GM13976 (cell line): ENCODE data around the gene PGLYRP2.

Experiments
- DNase-seq: peaks from one replicate; pipeline ENCODE4 v3.0.0; 2012; ENCODE audit warnings: low spot score
- CTCF ChIP-seq: IDR thresholded peaks from 2 replicates; pipeline ENCODE4 v1.5.1; 2012; ENCODE audit warnings: borderline replicate concordance, mild to moderate bottlenecking; ENCODE audit not compliant: insufficient read depth; ENCODE audit errors: extremely low read depth, missing control alignments, control extremely low read depth
- in situ Hi-C: fragments of 300-500 bp; cut with MboI; formaldehyde crosslinking; loops from one replicate; pipeline ENCODE4 v1.12.0; 2022; ENCODE audit warnings: low sequenced_read_pairs, mixed read lengths, inconsistent platforms; ENCODE audit not compliant: unreplicated experiment

PGLYRP2 gene

GRCh38 chr19:15432629-15433518 lies 46.4 kb downstream of the PGLYRP2 start:
- in situ Hi-C loops = no loop called here

GRCh38 chr19:15432018-15432494 lies 47.2 kb downstream of the PGLYRP2 start:
- no peak for TF ChIP-seq CTCF
- in situ Hi-C loops = no loop called here
- peak; percentile 66 for DNase-seq

More at GRCh38 chr19:15432629-15433518, 46.4 kb downstream of the PGLYRP2 start:
- DNase-seq = peak; percentile 99
- no peak for TF ChIP-seq CTCF

DNA sequence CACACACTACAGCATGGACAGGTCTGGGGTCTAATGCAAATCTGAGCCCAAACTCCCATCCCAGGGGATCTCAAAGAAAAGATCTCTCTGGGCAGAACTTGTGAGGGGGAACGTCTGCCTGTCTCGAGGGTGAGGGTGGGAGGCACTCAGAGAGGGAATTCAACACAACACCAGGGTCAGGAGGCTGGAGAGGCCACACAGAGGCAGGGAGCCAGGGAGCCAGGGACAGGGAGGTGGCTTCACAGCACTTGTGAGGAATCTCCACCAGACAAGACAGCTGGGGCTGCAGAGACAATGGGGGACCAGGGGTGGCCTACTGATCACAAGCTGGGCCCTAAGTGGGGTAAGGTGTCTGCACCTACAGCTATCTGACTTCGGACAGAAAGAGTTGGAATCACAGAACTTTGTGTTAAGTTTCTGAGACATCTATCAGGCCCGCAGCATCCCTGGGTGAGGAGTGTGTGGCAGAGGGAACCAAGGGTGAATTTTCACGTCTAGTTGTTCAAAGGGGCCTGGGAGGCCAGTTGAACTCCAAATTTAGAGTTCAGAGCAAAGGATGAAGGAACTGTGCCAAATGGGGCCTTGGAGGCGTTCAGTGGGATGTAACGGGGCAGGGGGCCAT lies 47.8 kb downstream of the PGLYRP2 start:
- in situ Hi-C loops = no loop called here
- no peak for TF ChIP-seq CTCF
- no peak for DNase-seq

- no peak for TF ChIP-seq CTCF
- DNase-seq = no peak
- in situ Hi-C loops = no loop called here
These were observed 48.7 kb downstream of the PGLYRP2 start for GRCh38 chr19:15430526-15431120.

GRCh38 chr19:15429825-15430467 lies 49.4 kb downstream of the PGLYRP2 start:
- no peak for TF ChIP-seq CTCF
- no peak for DNase-seq
- in situ Hi-C loops = loop anchor here (5.0 kb wide), 1 partner anchor 112 kb away; no protein-coding TSS in a partner anchor
